HG02885 (cell line): ENCODE data around the gene THEMIS.
A peak's percentile ranks its signal among the peaks of the same experiment; 100 is the strongest.

Experiments used
- ATAC-seq: cut with Tn5 transposase; IDR thresholded peaks from one replicate; pipeline ENCODE4 v1.9.1; 2021; ENCODE audit warnings: mild to moderate bottlenecking; ENCODE audit not compliant: unreplicated experiment, poor library complexity

Gene THEMIS

DNA sequence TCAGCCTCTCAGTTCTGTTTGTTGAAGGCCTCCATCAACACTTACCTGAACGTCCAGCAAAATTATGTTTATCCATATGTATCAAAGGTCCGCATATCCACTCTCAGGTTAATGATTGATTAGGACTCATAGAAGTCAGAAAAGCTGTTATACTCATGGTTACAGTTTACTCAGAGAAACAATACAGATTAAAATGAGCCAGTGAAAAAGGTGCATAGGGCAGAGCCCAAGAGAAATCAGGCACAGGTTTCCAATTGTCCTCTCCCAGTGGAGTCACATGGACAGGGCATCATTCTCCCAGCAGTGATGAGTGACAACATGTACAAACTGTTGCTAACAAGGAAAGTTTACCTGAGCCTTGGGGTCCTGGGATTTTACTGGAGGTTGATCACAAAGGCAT is 36.2 kb downstream of the THEMIS start:
- no peak for ATAC-seq

DNA sequence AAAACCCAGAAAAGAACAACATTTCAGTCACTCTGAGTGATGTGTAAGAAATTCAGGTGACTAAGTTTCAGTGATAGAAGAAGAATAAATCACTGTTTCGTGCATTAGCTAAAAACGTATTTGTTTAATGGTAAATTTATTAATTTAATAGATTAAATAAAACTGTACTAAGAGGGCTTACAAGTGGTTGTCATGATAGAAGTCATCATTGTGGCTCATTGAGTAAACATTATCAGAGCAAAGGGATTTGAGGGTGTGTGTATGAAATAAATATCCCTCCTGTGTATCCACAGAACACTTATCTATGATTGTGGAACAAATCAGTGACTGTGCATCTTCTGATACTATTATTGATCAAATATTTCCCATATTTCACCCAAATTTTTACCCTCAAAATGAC is 40.1 kb downstream of the THEMIS start:
- ATAC-seq: no peak

GRCh38 chr6:127859956-127860355 is 40.9 kb downstream of the THEMIS start:
- no peak for ATAC-seq

DNA sequence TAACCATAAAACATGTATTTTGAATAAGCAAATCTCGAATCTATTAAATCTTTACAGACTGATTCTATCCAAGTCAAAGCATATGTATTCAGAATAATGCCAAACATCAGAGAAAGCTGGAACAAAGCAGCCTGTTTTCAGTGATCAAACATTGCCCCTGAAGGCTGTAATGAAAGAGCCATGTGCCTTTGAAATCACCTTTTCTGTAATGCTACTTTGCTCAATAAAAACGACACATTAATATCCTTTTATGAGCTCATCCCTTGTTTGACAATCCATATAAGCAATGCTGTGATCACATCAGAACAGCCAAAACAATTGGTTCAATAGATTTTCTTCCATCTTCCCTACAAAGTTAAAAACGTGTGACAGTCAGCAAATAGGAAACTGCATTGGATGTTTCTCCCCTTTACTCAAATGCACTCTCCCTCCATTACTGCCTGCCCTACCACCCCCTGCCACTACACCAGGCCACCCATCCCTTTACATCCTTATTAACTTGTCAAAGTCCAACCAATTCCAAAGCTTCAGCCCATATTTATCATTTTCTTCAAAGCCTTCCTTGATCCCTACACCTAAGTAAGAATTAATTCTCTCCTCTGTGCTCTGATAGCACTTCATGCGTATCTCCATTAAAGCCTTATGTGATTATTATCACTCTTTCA is 42.0 kb downstream of the THEMIS start:
- no peak for ATAC-seq

DNA sequence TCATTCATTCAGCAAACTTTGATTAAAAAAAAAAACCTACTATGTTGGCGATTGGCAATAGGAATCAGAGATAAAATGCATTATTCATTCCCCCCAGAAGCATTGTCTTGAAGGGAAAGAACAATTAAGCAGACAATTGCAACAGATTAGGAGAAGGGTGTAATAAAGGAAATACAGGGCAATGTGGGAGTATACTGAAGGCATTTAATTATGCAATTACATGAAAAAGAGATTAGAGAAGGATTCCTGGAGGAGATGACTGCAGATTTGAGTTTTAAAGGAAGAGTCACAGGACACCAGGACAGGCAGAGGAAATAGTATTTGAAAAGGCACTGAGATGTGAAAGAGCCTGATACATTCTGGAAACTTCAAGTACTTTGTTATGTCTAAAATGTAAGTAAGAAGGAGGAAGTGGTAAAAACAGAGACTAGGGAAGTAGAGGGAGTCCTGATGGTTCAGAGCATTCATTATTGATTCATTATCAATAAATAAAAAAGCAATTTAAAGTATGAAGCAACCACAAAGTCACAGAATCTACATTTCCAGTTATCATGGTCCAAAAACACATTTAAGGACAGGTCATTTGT is 43.7 kb downstream of the THEMIS start:
- no peak for ATAC-seq

GRCh38 chr6:127855542-127856159 is 45.2 kb downstream of the THEMIS start:
- no peak for ATAC-seq

DNA sequence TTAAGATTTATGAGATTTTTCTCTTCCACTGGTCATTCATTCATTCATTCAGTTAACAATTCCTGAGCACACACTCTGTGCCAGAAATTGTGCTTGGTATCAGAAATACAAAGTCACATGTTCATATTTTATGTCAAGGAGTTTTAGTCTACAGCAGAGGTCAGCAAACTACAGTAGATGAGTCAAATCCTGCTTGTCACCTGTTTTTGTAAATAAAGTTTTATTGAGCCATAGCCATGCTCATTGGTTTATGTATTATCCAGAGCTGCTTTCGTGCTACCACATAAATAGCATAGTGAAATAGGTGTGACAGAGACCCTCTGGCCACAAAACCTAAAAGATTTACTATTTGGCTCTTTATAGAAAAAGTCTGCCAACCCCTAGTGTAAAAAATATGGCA is 46.8 kb downstream of the THEMIS start:
- peak; percentile 39 for ATAC-seq

DNA sequence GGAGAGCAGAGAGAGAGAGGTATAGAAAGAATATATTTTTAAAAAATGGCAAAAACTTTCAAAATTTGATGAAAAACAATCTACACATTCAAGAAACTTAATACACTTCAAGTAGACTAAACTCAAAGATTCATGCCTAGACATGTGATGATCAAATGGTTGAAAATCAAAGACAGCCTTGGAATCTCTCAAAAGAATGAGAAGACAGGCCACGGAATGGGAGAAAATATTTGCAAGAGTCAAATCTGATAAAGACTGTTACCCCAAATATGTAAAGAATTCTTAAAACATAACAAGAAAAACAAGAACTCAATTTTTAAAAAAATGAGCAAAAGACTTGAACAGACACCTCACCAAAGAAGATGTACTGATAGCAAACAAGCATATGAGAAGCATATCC is 49.7 kb downstream of the THEMIS start:
- ATAC-seq: no peak

DNA sequence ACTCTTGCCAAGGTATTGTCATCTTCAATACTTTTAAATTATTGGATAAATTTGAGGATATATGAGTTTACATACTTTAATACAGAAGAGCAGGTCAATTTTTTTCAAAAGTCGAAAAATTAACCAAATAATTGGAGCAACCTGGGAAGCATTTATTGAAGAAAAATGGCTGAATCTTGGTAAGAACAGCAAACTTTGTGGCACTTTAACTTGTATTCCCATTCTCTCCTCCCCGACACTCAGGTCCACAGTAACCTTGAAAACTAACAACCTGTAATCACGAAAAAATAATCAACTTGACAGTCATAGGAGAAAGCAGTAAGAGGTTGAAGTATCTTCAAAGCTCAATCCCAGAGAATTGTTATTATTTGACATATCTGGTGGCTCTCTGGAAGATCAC is 55.6 kb downstream of the THEMIS start:
- no peak for ATAC-seq

- ATAC-seq: no peak
These were observed 56.3 kb downstream of the THEMIS start for GRCh38 chr6:127844529-127844928.

- ATAC-seq: no peak
These were observed 57.3 kb downstream of the THEMIS start for GRCh38 chr6:127843582-127843981.

GRCh38 chr6:127842562-127842961 is 58.3 kb downstream of the THEMIS start:
- ATAC-seq: no peak

GRCh38 chr6:127841811-127842210 is 59.0 kb downstream of the THEMIS start:
- no peak for ATAC-seq

GRCh38 chr6:127834136-127834535 is 66.7 kb downstream of the THEMIS start:
- ATAC-seq: no peak

DNA sequence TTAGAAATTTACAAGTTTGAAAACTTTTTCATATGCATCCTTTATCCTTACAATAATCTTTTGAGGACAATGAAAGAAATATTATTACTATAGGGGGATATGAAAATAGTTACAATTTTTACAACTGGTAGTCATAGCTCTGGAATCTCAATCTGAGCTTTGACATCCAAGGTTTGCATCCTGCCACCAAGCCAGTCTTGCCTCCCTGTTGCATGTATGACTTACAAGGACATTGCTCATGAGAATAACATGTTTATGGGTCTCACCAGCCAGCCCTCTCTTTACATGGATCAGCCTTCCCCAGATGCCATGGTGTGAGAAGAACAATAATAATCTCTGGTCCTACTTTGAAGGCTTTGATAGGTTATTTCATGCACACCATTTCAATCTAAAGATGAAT is 67.5 kb downstream of the THEMIS start:
- no peak for ATAC-seq

GRCh38 chr6:127832381-127832780 is 68.5 kb downstream of the THEMIS start:
- ATAC-seq: no peak

DNA sequence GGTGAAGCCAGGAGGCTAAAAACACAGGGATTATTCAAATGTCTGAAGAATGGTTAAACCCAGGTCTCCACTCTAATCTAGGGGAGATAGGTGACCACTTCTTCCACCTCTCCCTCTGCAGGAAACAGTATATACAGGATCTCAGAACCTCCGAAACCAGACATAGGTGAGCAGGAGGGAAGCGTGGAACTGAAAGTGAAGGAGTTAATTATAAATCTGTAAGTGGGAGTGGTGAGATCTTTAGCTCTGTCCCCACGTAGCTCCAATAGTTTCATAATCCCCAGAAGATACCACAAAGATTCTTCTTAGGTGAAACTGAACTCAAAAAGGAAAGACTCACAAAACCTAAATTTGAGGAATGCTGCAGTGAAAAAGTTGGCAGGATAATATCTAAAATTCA is 76.8 kb downstream of the THEMIS start:
- ATAC-seq: no peak

- no peak for ATAC-seq
These were observed 79.4 kb downstream of the THEMIS start for GRCh38 chr6:127821431-127821830.

DNA sequence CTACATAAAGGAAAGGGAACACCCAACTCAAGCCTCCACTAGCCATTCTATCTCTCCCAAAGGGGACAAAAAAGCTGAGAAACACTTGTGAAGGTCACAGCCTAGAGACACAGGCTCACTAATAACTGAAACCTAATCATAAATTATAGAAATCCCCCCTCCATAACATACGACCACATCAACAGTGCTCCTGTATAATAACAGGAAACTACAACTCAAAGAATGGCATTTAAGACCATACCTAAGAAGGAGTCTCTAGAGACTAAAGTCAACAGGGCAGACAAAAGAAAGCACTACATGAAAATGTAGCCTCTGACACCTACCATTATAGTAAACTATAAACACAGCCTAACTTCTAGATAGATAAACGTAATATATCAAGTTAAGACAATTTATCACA is 82.7 kb downstream of the THEMIS start:
- no peak for ATAC-seq

- no peak for ATAC-seq
These were observed 84.2 kb downstream of the THEMIS start for GRCh38 chr6:127816643-127817042.

DNA sequence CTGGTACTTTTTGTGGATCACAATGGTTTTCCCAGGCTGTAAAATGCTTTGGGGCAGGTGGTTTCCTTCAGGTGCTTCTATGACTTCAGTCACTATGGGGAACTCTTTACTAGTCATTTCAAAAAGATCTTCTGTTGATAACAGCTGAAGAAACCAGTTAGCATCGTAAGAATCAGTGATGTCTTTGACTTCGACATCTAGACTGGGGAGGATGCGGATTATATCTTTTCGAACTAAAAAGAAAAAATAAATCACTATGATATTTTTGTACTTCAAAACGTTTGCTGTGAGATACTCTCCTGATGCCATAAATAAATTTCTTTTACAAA is 87.2 kb downstream of the THEMIS start:
- ATAC-seq: no peak
